K562 (cell line): Measurements from ENCODE around the gene MRFAP1. TPM values are rescaled to one million over a fixed set of nuclear protein-coding genes. Genes with fewer than 3 reads are reported as not detected.

Experiments used
- ATAC-seq: fragments of 200-7000 bp; cut with Tn5 transposase; 3 replicates; pipeline ENCODE4 v1.9.1; 2020; ENCODE audit warnings: moderate library complexity
- BruUV-seq: library from RNA; stranded (reverse); fragments of 400-500 nt; replicated peaks from 2 replicates; lab custom pipeline; 2021; lab: Mats Ljungman, UMichigan
- CTCF ChIA-PET: fragments of 300-600 bp; formaldehyde crosslinking; extraction: SDS; loops from one replicate; lab custom pipeline; 2021; ENCODE audit warnings: low intra/inter-chr PET ratio; lab: Yijun Ruan, JAX
- POLR2A ChIA-PET: fragments of 300-600, 350-650 bp; sonication (Branson Sonifier 250); formaldehyde crosslinking; extraction: SDS; loops from one replicate; lab custom pipeline; 2021; ENCODE audit warnings: antibody characterized with exemption, inconsistent platforms; lab: Yijun Ruan, JAX
- DNase-seq, 4 experiments: peaks; one replicate each; pipeline versions ENCODE4 v3.0.0 to v3.0.0-alpha.2; 2011 to 2018; ENCODE audit warnings: low spot score in 3 of 4, mixed read lengths in 3 of 4; ENCODE audit errors: extremely low read depth in 1 of 4
- FAIRE-seq: peaks from 2 replicates; lab custom pipeline; 2011; peaks lifted over from hg19 to GRCh38; lab: Jason Lieb, UNC
- H2AFZ ChIP-seq: 2 replicates; pipeline ENCODE4 v1.6.0; 2011; ENCODE audit warnings: low read depth, low read length, control low read depth, inconsistent platforms
- H3K27ac ChIP-seq: fragments of 200-600 bp; 3 replicates; pipeline ENCODE4 v1.8.0; 2011; ENCODE audit warnings: low read depth, mild to moderate bottlenecking, control low read depth, inconsistent platforms, low read length, moderate library complexity, mixed read lengths; ENCODE audit errors: extremely low read depth
- H3K27me3 ChIP-seq, 2 experiments: fragments of 300-600 bp in 1 of 2; 2 replicates in 1 of 2; 3 replicates in 1 of 2; pipeline versions ENCODE4 v1.6.0 to v1.8.0; 2011; ENCODE audit warnings: inconsistent platforms in 2 of 2, low read length in 2 of 2, mild to moderate bottlenecking in 1 of 2, mixed read lengths in 1 of 2, moderate library complexity in 1 of 2; ENCODE audit not compliant: control insufficient read depth in 2 of 2, insufficient read depth in 2 of 2
- H3K36me3 ChIP-seq: fragments of 300-600 bp; 3 replicates; pipeline ENCODE4 v1.8.0; 2011; ENCODE audit warnings: mild to moderate bottlenecking, low read length, inconsistent platforms; ENCODE audit not compliant: control insufficient read depth, insufficient read depth
- H3K4me1 ChIP-seq, 2 experiments: fragments of 200-600 bp in 1 of 2; replicated peaks in 1 of 2; 2 replicates in 1 of 2; 3 replicates in 1 of 2; pipeline versions ENCODE4 v1.5.1 to v1.8.0; 2011; ENCODE audit warnings: inconsistent platforms in 2 of 2, low read length in 2 of 2, mild to moderate bottlenecking in 1 of 2, mixed read lengths in 1 of 2, moderate library complexity in 1 of 2; ENCODE audit not compliant: control insufficient read depth in 2 of 2, insufficient read depth in 2 of 2
- H3K4me2 ChIP-seq: 2 replicates; pipeline ENCODE4 v1.6.1; 2011; ENCODE audit warnings: low read length, control low read depth, inconsistent platforms, mixed read lengths; ENCODE audit not compliant: insufficient read depth
- H3K4me3 ChIP-seq: fragments of 200-600 bp; sonication (generic), shearing (Covaris generic); 2 replicates; pipeline ENCODE4 v1.5.1; 2016; ENCODE audit warnings: control low read depth, inconsistent platforms
- H3K79me2 ChIP-seq: fragments of 200-600 bp; 3 replicates; pipeline ENCODE4 v1.8.0; 2011; ENCODE audit warnings: low read length, inconsistent platforms; ENCODE audit not compliant: control insufficient read depth, insufficient read depth
- H3K9ac ChIP-seq, 2 experiments: 2 replicates each; pipeline versions ENCODE4 v1.6.0 to v1.6.1; 2011; ENCODE audit warnings: low read depth in 2 of 2, low read length in 2 of 2, control low read depth in 1 of 2, inconsistent platforms in 1 of 2, mild to moderate bottlenecking in 1 of 2, mixed read lengths in 1 of 2; ENCODE audit not compliant: insufficient read depth in 1 of 2
- H3K9me1 ChIP-seq: one replicate; pipeline ENCODE4 v1.6.0; 2011; ENCODE audit warnings: inconsistent platforms, mild to moderate bottlenecking, low read length, moderate library complexity; ENCODE audit not compliant: control insufficient read depth, insufficient read depth
- H3K9me3 ChIP-seq: replicated peaks from 2 replicates; pipeline ENCODE4 v1.5.1; 2011; ENCODE audit warnings: low read depth, low read length, inconsistent platforms; ENCODE audit not compliant: control insufficient read depth, insufficient read depth
- H4K20me1 ChIP-seq: replicated peaks from 2 replicates; pipeline ENCODE4 v1.6.1; 2011; ENCODE audit warnings: low read length, inconsistent platforms, mixed read lengths; ENCODE audit not compliant: control insufficient read depth, insufficient read depth
- ADNP ChIP-seq: fragments of 200-800 bp; sonication (Bioruptor generic); IDR thresholded peaks from 2 replicates; pipeline ENCODE4 v1.6.1; 2016; ENCODE audit warnings: missing genetic modification characterization, missing compliant biosample characterization
- CHD7 ChIP-seq: fragments of 200-600 bp; sonication (generic); IDR thresholded peaks from one replicate; pipeline ENCODE4 v1.6.1; 2012; ENCODE audit warnings: mild to moderate bottlenecking, low read depth, low read length, inconsistent platforms
- ELK1 ChIP-seq: sonication (generic); formaldehyde crosslinking; IDR thresholded peaks from 2 replicates; pipeline ENCODE4 v1.8.1; 2022; ENCODE audit warnings: missing genetic modification reagents
- ERF ChIP-seq: fragments of 450-650 bp; formaldehyde crosslinking; IDR thresholded peaks from 2 replicates; pipeline ENCODE4 v1.4.0; 2020; ENCODE audit warnings: mild to moderate bottlenecking, mixed read lengths
- RFX5 ChIP-seq: IDR thresholded peaks from 2 replicates; pipeline ENCODE4 v1.6.1; 2011; ENCODE audit warnings: low read depth, mild to moderate bottlenecking, improper control_type of control experiment, low read length
- RNF2 ChIP-seq: sonication (generic); IDR thresholded peaks from 2 replicates; pipeline ENCODE4 v1.6.1; 2016
- TARDBP ChIP-seq: fragments of 450-650 bp; IDR thresholded peaks from 2 replicates; pipeline ENCODE4 v1.6.1; 2016
- TSC22D4 ChIP-seq: fragments of 450-650 bp; IDR thresholded peaks from 2 replicates; pipeline ENCODE4 v1.6.1; 2016; ENCODE audit warnings: missing genetic modification characterization, missing biosample characterization, control low read depth
- ZNF134 ChIP-seq: fragments of 250-450 bp; sonication (Bioruptor Pico); conservative IDR thresholded peaks from 2 replicates; pipeline ENCODE4 v1.4.0; 2020
- WGBS: fragments of 100-300 bp; shearing (Covaris generic); methylation state at CpG from one replicate; pipeline ENCODE4 v1.1.6; 2016; ENCODE audit warnings: low coverage, mixed read lengths; ENCODE audit not compliant: insufficient coverage; ENCODE audit errors: missing lambda C conversion rate; 5-methylcytosine and 5-hydroxymethylcytosine counted together
- in situ Hi-C: fragments of 300-500 bp; cut with MboI; formaldehyde crosslinking; loops from 4 replicates; pipeline ENCODE4 v1.15.0; 2018; ENCODE audit warnings: inconsistent platforms, mixed read lengths
- intact Hi-C: fragments of 100-400 bp; cut with micrococcal nuclease; formaldehyde crosslinking; loops from 2 replicates; pipeline ENCODE4 v1.14.2; 2022
- polyA plus RNA-seq, 8 experiments: library from polyadenylated mRNA; depleted of rRNA in 4 of 8; stranded (reverse) in 5 of 8; unstranded in 3 of 8; fragments of >200 nt; fragmentation: Nextera tagmentation in 2 of 8; fragmentation: Illumina TruSeq in 1 of 8; extraction: Ambion mirVana in 2 of 8; extraction: Trizol in 1 of 8; gene quantifications; 2 replicates each; pipeline versions ENCODE4 v1.2.1 to v1.2.3, GENCODE V29; 2011 to 2014; ENCODE audit warnings: inconsistent platforms in 1 of 8, missing spikeins in 1 of 8
- total RNA-seq, 7 experiments: library from RNA; depleted of rRNA in 6 of 7; stranded (reverse); fragments of >200 nt in 6 of 7; fragmentation: Illumina TruSeq in 2 of 7; extraction: Trizol in 2 of 7; gene quantifications; 2 replicates each; pipeline versions ENCODE4 v1.2.1 to v1.2.3, GENCODE V29; 2011 to 2021; ENCODE audit warnings: low replicate concordance in 1 of 7
- TF ChIP-seq, protein P1 (sequence below): fragments of 450-650 bp; formaldehyde crosslinking; conservative IDR thresholded peaks from 2 replicates; pipeline ENCODE4 v1.4.0; 2022; ENCODE audit warnings: mild to moderate bottlenecking, missing genetic modification characterization

The MRFAP1 gene
- total and polyA plus RNA-seq, 9 of the 15 experiments (the other 6 are each of a cell fraction or from before 2014, with no cell fraction given), result 46.0 to 270 (median 151) TPM

GRCh38 chr4:6632125-6632524 lies 8.4 kb upstream of the MRFAP1 start:
- peaks cover 0 to 10% of the 10 kb centered on the region in 2 experiments; a peak in 4 of 5 replicates for H3K4me1 ChIP-seq
- no peak overlapping the region for H3K4me2 ChIP-seq
- H3K27me3 ChIP-seq, result no peaks in the 10 kb centered on the region
- no peak overlapping the region for H2AFZ ChIP-seq
- no peak overlapping the region for H3K9ac ChIP-seq
- in situ Hi-C loops, result no loop called here
- CTCF ChIA-PET, result no interaction called here
- no peaks in the 10 kb centered on the region for H3K9me1 ChIP-seq
- intact Hi-C loops, result no loop called here
- H3K36me3 ChIP-seq, result no peaks in the 10 kb centered on the region
- no peak overlapping the region for H3K4me3 ChIP-seq
- no peak for ATAC-seq
- POLR2A ChIA-PET, result no interaction called here
- DNase-seq, result no peak
- no peaks in the 10 kb centered on the region for H3K79me2 ChIP-seq
- H3K27ac ChIP-seq, result no peak overlapping the region
- no peak for FAIRE-seq
- no peaks in the 10 kb centered on the region; the same call in 1 of the 2 replicates for H3K9me3 ChIP-seq
- 57% methylated on average over 4 of the region's 4 CpGs for WGBS
- no peaks in the 10 kb centered on the region for H4K20me1 ChIP-seq
- no TSS peak for BruUV-seq
- TF ChIP-seq RFX5, result no peak
- TF ChIP-seq, protein P1, sequence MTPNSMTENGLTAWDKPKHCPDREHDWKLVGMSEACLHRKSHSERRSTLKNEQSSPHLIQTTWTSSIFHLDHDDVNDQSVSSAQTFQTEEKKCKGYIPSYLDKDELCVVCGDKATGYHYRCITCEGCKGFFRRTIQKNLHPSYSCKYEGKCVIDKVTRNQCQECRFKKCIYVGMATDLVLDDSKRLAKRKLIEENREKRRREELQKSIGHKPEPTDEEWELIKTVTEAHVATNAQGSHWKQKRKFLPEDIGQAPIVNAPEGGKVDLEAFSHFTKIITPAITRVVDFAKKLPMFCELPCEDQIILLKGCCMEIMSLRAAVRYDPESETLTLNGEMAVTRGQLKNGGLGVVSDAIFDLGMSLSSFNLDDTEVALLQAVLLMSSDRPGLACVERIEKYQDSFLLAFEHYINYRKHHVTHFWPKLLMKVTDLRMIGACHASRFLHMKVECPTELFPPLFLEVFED (CRISPR knock-in tag), result no peak
- no peak for TF ChIP-seq ERF (CRISPR knock-in tag)
- TF ChIP-seq ZNF134 (CRISPR knock-in tag), result no peak
- no peak for TF ChIP-seq TSC22D4
- no peak for TF ChIP-seq CHD7
- TF ChIP-seq ADNP (tag), result no peak
- no peak for TF ChIP-seq TARDBP
- TF ChIP-seq RNF2, result no peak
- no peak for TF ChIP-seq ELK1 (CRISPR knock-in tag)
